Measurements from ENCODE around the gene CHPF.
A peak's percentile ranks its signal among the peaks of the same experiment; 100 is the strongest.

Gene CHPF

GRCh38 chr2:219532378-219532649 lies 11.3 kb downstream of the CHPF start:
- Histone ChIP-seq H3K79me2 (ENCODE audit: control insufficient read depth, insufficient read depth, low read length) (no peaks in the 10 kb centered on the region), H3K4me2 (ENCODE audit: low read length) (no peak overlapping the region), H3K18ac (ENCODE audit: low read length) (no peak overlapping the region), H2BK120ac (ENCODE audit: low read depth, low read length) (no peak overlapping the region), H3K4me1 (ENCODE audit: control insufficient read depth, low read depth, low read length) (no peaks in the 10 kb centered on the region), H3K9ac (ENCODE audit: low read length) (no peak overlapping the region), H3K4me3 (ENCODE audit: low read length) (no peak overlapping the region), H2BK5ac (ENCODE audit: low read length) (no peak overlapping the region), H3K4ac (ENCODE audit: low read depth, low read length) (no peak overlapping the region), H4K5ac (ENCODE audit: low read length) (no peak overlapping the region), H2AK5ac (ENCODE audit: low read length) (no peak overlapping the region), H3K27ac (ENCODE audit: low read depth, low read length) (no peak overlapping the region), H2BK15ac (replicated peaks; ENCODE audit: low read depth) (no peak overlapping the region), H4K8ac (ENCODE audit: low read depth, low read length) (no peak overlapping the region), H3K27me3 (ENCODE audit: insufficient read depth, low read length, poor library complexity) (no peaks in the 10 kb centered on the region), H3K79me1 (ENCODE audit: low read length) (no peaks in the 10 kb centered on the region), H3K23ac (ENCODE audit: low read length) (no peak overlapping the region), H3K56ac (ENCODE audit: low read length) (no peak overlapping the region), H3K36me3 (ENCODE audit: control insufficient read depth, insufficient read depth, low read length) (no peaks in the 10 kb centered on the region)
- DNase-seq, result no peak
- WGBS (ENCODE audit: extremely low coverage, insufficient coverage, low lambda C conversion rate), result no CpG with 5 or more reads among the region's 8 CpGs

GRCh38 chr2:219531639-219532377 lies 11.8 kb downstream of the CHPF start:
- no peak overlapping the region for H2AK5ac ChIP-seq (ENCODE audit: low read length)
- no CpG with 5 or more reads among the region's 20 CpGs for WGBS (ENCODE audit: extremely low coverage, insufficient coverage, low lambda C conversion rate)
- H3K23ac ChIP-seq (ENCODE audit: low read length), result no peak overlapping the region
- H3K27me3 ChIP-seq (ENCODE audit: insufficient read depth, low read length, poor library complexity), result no peaks in the 10 kb centered on the region
- no peak overlapping the region for H3K18ac ChIP-seq (ENCODE audit: low read length)
- no peak overlapping the region for H3K9ac ChIP-seq (ENCODE audit: low read length)
- H3K4me2 ChIP-seq (ENCODE audit: low read length), result no peak overlapping the region
- no peak overlapping the region for H3K4ac ChIP-seq (ENCODE audit: low read depth, low read length)
- no peaks in the 10 kb centered on the region for H3K79me2 ChIP-seq (ENCODE audit: control insufficient read depth, insufficient read depth, low read length)
- H4K5ac ChIP-seq (ENCODE audit: low read length), result no peak overlapping the region
- H3K4me3 ChIP-seq (ENCODE audit: low read length), result no peak overlapping the region
- H2BK120ac ChIP-seq (ENCODE audit: low read depth, low read length), result no peak overlapping the region
- no peaks in the 10 kb centered on the region for H3K4me1 ChIP-seq (ENCODE audit: control insufficient read depth, low read depth, low read length)
- H3K79me1 ChIP-seq (ENCODE audit: low read length), result no peaks in the 10 kb centered on the region
- H4K8ac ChIP-seq (ENCODE audit: low read depth, low read length), result no peak overlapping the region
- no peak overlapping the region for H2BK15ac ChIP-seq (replicated peaks; ENCODE audit: low read depth)
- no peak overlapping the region for H3K27ac ChIP-seq (ENCODE audit: low read depth, low read length)
- H3K36me3 ChIP-seq (ENCODE audit: control insufficient read depth, insufficient read depth, low read length), result no peaks in the 10 kb centered on the region
- peak overlapping the region; percentile 25 for H3K56ac ChIP-seq (ENCODE audit: low read length)
- H2BK5ac ChIP-seq (ENCODE audit: low read length), result no peak overlapping the region
- no peak for DNase-seq

GRCh38 chr2:219530048-219530963 lies 13.3 kb downstream of the CHPF start:
- H3K4ac ChIP-seq (ENCODE audit: low read depth, low read length), result no peak overlapping the region
- no peak overlapping the region for H3K23ac ChIP-seq (ENCODE audit: low read length)
- no peak overlapping the region for H3K4me3 ChIP-seq (ENCODE audit: low read length)
- no peak overlapping the region for H3K18ac ChIP-seq (ENCODE audit: low read length)
- H3K79me1 ChIP-seq (ENCODE audit: low read length), result no peaks in the 10 kb centered on the region
- H3K4me1 ChIP-seq (ENCODE audit: control insufficient read depth, low read depth, low read length), result peaks cover 6% of the 10 kb centered on the region
- H3K79me2 ChIP-seq (ENCODE audit: control insufficient read depth, insufficient read depth, low read length), result no peaks in the 10 kb centered on the region
- no peak overlapping the region for H4K5ac ChIP-seq (ENCODE audit: low read length)
- no peak overlapping the region for H2BK5ac ChIP-seq (ENCODE audit: low read length)
- peak overlapping the region; percentile 45 for H3K4me2 ChIP-seq (ENCODE audit: low read length)
- no peak overlapping the region for H3K27ac ChIP-seq (ENCODE audit: low read depth, low read length)
- peak; percentile 87 for DNase-seq
- no peak overlapping the region for H2BK15ac ChIP-seq (replicated peaks; ENCODE audit: low read depth)
- no CpG with 5 or more reads among the region's 21 CpGs for WGBS (ENCODE audit: extremely low coverage, insufficient coverage, low lambda C conversion rate)
- no peak overlapping the region for H2BK120ac ChIP-seq (ENCODE audit: low read depth, low read length)
- H4K8ac ChIP-seq (ENCODE audit: low read depth, low read length), result no peak overlapping the region
- H3K27me3 ChIP-seq (ENCODE audit: insufficient read depth, low read length, poor library complexity), result no peaks in the 10 kb centered on the region
- H3K9ac ChIP-seq (ENCODE audit: low read length), result peak overlapping the region; percentile 20
- no peak overlapping the region for H2AK5ac ChIP-seq (ENCODE audit: low read length)
- H3K56ac ChIP-seq (ENCODE audit: low read length), result peak overlapping the region; percentile 46
- no peaks in the 10 kb centered on the region for H3K36me3 ChIP-seq (ENCODE audit: control insufficient read depth, insufficient read depth, low read length)

- H2AK5ac ChIP-seq (ENCODE audit: low read length), result peak overlapping the region; percentile 72
- no peaks in the 10 kb centered on the region for H3K79me2 ChIP-seq (ENCODE audit: control insufficient read depth, insufficient read depth, low read length)
- no peak overlapping the region for H3K9ac ChIP-seq (ENCODE audit: low read length)
- no peak overlapping the region for H3K23ac ChIP-seq (ENCODE audit: low read length)
- no peaks in the 10 kb centered on the region for H3K79me1 ChIP-seq (ENCODE audit: low read length)
- H2BK120ac ChIP-seq (ENCODE audit: low read depth, low read length), result no peak overlapping the region
- no peak overlapping the region for H2BK5ac ChIP-seq (ENCODE audit: low read length)
- no peak overlapping the region for H4K8ac ChIP-seq (ENCODE audit: low read depth, low read length)
- no CpG with 5 or more reads among the region's 5 CpGs for WGBS (ENCODE audit: extremely low coverage, insufficient coverage, low lambda C conversion rate)
- no peak overlapping the region for H2BK15ac ChIP-seq (replicated peaks; ENCODE audit: low read depth)
- peaks cover 8% of the 10 kb centered on the region for H3K4me1 ChIP-seq (ENCODE audit: control insufficient read depth, low read depth, low read length)
- H3K4me2 ChIP-seq (ENCODE audit: low read length), result no peak overlapping the region
- H3K4me3 ChIP-seq (ENCODE audit: low read length), result no peak overlapping the region
- no peak overlapping the region for H3K4ac ChIP-seq (ENCODE audit: low read depth, low read length)
- no peaks in the 10 kb centered on the region for H3K36me3 ChIP-seq (ENCODE audit: control insufficient read depth, insufficient read depth, low read length)
- H3K18ac ChIP-seq (ENCODE audit: low read length), result no peak overlapping the region
- H3K27me3 ChIP-seq (ENCODE audit: insufficient read depth, low read length, poor library complexity), result no peaks in the 10 kb centered on the region
- H4K5ac ChIP-seq (ENCODE audit: low read length), result no peak overlapping the region
- no peak overlapping the region for H3K27ac ChIP-seq (ENCODE audit: low read depth, low read length)
- DNase-seq, result no peak
- H3K56ac ChIP-seq (ENCODE audit: low read length), result peak overlapping the region; percentile 1
Observed at GRCh38 chr2:219527472-219527871, 16.1 kb downstream of the CHPF start.

- no peak overlapping the region for H3K23ac ChIP-seq (ENCODE audit: low read length)
- no peak overlapping the region for H3K4me2 ChIP-seq (ENCODE audit: low read length)
- peak overlapping the region; percentile 1 for H3K56ac ChIP-seq (ENCODE audit: low read length)
- no peak overlapping the region for H4K8ac ChIP-seq (ENCODE audit: low read depth, low read length)
- no peak for DNase-seq
- no peak overlapping the region for H3K18ac ChIP-seq (ENCODE audit: low read length)
- no peak overlapping the region for H2BK15ac ChIP-seq (replicated peaks; ENCODE audit: low read depth)
- H3K27ac ChIP-seq (ENCODE audit: low read depth, low read length), result no peak overlapping the region
- WGBS (ENCODE audit: extremely low coverage, insufficient coverage, low lambda C conversion rate), result no CpG with 5 or more reads among the region's 6 CpGs
- peak overlapping the region; percentile 72 for H2AK5ac ChIP-seq (ENCODE audit: low read length)
- no peak overlapping the region for H4K5ac ChIP-seq (ENCODE audit: low read length)
- H3K4me1 ChIP-seq (ENCODE audit: control insufficient read depth, low read depth, low read length), result peaks cover 8% of the 10 kb centered on the region
- H3K79me1 ChIP-seq (ENCODE audit: low read length), result no peaks in the 10 kb centered on the region
- no peaks in the 10 kb centered on the region for H3K36me3 ChIP-seq (ENCODE audit: control insufficient read depth, insufficient read depth, low read length)
- H2BK5ac ChIP-seq (ENCODE audit: low read length), result no peak overlapping the region
- no peak overlapping the region for H2BK120ac ChIP-seq (ENCODE audit: low read depth, low read length)
- H3K27me3 ChIP-seq (ENCODE audit: insufficient read depth, low read length, poor library complexity), result no peaks in the 10 kb centered on the region
- H3K9ac ChIP-seq (ENCODE audit: low read length), result no peak overlapping the region
- no peaks in the 10 kb centered on the region for H3K79me2 ChIP-seq (ENCODE audit: control insufficient read depth, insufficient read depth, low read length)
- H3K4ac ChIP-seq (ENCODE audit: low read depth, low read length), result no peak overlapping the region
- no peak overlapping the region for H3K4me3 ChIP-seq (ENCODE audit: low read length)
Observed at GRCh38 chr2:219527076-219527394, 16.6 kb downstream of the CHPF start.
